IMR-90 (cell line): ENCODE measurements around the gene SEC61A1. TPM values are rescaled to one million over a fixed set of nuclear protein-coding genes. Genes with fewer than 3 reads are reported as not detected.

Experiments
- ATAC-seq: fragments of 200-7000 bp; cut with Tn5 transposase; 2 replicates; pipeline ENCODE4 v1.9.1; 2020; ENCODE audit warnings: low read depth, mild to moderate bottlenecking, moderate library complexity
- BruUV-seq: library from RNA; stranded (reverse); fragments of 400-500 nt; replicated peaks from 2 replicates; lab custom pipeline; 2021; lab: Mats Ljungman, UMichigan
- CTCF ChIA-PET: fragments of 300-600 bp; formaldehyde crosslinking; extraction: SDS; loops from one replicate; lab custom pipeline; 2021; ENCODE audit warnings: antibody characterized with exemption; lab: Yijun Ruan, JAX
- POLR2A ChIA-PET: fragments of 300-600 bp; sonication (Branson Sonifier 250); formaldehyde crosslinking; loops from one replicate; lab custom pipeline; 2022; ENCODE audit warnings: antibody characterized with exemption; ENCODE audit not compliant: unreplicated experiment; lab: Charles Lee
- DNase-seq: peaks from one replicate; pipeline ENCODE4 v3.0.0; 2013
- H2AFZ ChIP-seq: replicated peaks from 2 replicates; pipeline ENCODE3; 2013; ENCODE audit warnings: low read length, mild to moderate bottlenecking; ENCODE audit not compliant: poor library complexity
- H2AK5ac ChIP-seq: 2 replicates; pipeline ENCODE4 v1.6.1; 2013; ENCODE audit warnings: low read depth, low read length, inconsistent platforms
- H2AK9ac ChIP-seq: replicated peaks from 2 replicates; pipeline ENCODE3; 2013; ENCODE audit warnings: mild to moderate bottlenecking, low read depth, low read length, moderate library complexity; ENCODE audit not compliant: poor library complexity
- H2BK120ac ChIP-seq: 2 replicates; pipeline ENCODE4 v1.6.1; 2013; ENCODE audit warnings: low read depth, low read length, inconsistent platforms
- H2BK15ac ChIP-seq: 3 replicates; pipeline ENCODE4 v1.6.1; 2013; ENCODE audit warnings: low read depth, low read length, inconsistent platforms
- H2BK20ac ChIP-seq: 2 replicates; pipeline ENCODE4 v1.6.1; 2013; ENCODE audit warnings: low read depth, mild to moderate bottlenecking, inconsistent platforms, low read length, moderate library complexity
- H2BK5ac ChIP-seq: 2 replicates; pipeline ENCODE4 v1.6.1; 2013; ENCODE audit warnings: mild to moderate bottlenecking, low read depth, low read length, inconsistent platforms; ENCODE audit not compliant: poor library complexity, severe bottlenecking
- H3K14ac ChIP-seq: replicated peaks from 2 replicates; pipeline ENCODE4 v1.6.1; 2013; ENCODE audit warnings: low read depth, low read length, inconsistent platforms
- H3K18ac ChIP-seq: 2 replicates; pipeline ENCODE4 v1.6.1; 2013; ENCODE audit warnings: low read depth, low read length, control low read depth
- H3K23ac ChIP-seq: 2 replicates; pipeline ENCODE4 v1.6.1; 2013; ENCODE audit warnings: low read depth, low read length, inconsistent platforms
- H3K27ac ChIP-seq: 2 replicates; pipeline ENCODE4 v1.5.1; 2013; ENCODE audit warnings: mild to moderate bottlenecking, control low read depth, low read length; ENCODE audit not compliant: insufficient read depth
- H3K27me3 ChIP-seq: 2 replicates; pipeline ENCODE4 v1.6.1; 2013; ENCODE audit warnings: low read length; ENCODE audit not compliant: control insufficient read depth, insufficient read depth
- H3K36me3 ChIP-seq: 2 replicates; pipeline ENCODE4 v1.6.1; 2013; ENCODE audit warnings: low read length, mixed read lengths; ENCODE audit not compliant: control insufficient read depth, insufficient read depth
- H3K4ac ChIP-seq: 2 replicates; pipeline ENCODE4 v1.6.1; 2013; ENCODE audit warnings: low read depth, low read length, inconsistent platforms
- H3K4me1 ChIP-seq: 2 replicates; pipeline ENCODE4 v1.6.1; 2013; ENCODE audit warnings: low read length, mixed read lengths; ENCODE audit not compliant: control insufficient read depth, insufficient read depth
- H3K4me2 ChIP-seq: 2 replicates; pipeline ENCODE4 v1.6.1; 2013; ENCODE audit warnings: low read depth, mild to moderate bottlenecking, control low read depth, low read length, moderate library complexity
- H3K4me3 ChIP-seq: 2 replicates; pipeline ENCODE4 v1.5.1; 2013; ENCODE audit warnings: low read depth, mild to moderate bottlenecking, control low read depth, low read length, moderate library complexity; ENCODE audit not compliant: insufficient read depth
- H3K56ac ChIP-seq: 2 replicates; pipeline ENCODE4 v1.6.1; 2013; ENCODE audit warnings: low read length, inconsistent platforms; ENCODE audit not compliant: insufficient read depth; ENCODE audit errors: extremely low read depth
- H3K79me1 ChIP-seq, 2 experiments: 2 replicates each; pipeline ENCODE4 v1.6.1; 2013; ENCODE audit warnings: low read length in 2 of 2, inconsistent platforms in 1 of 2, low read depth in 1 of 2
- H3K9ac ChIP-seq: 2 replicates; pipeline ENCODE4 v1.6.1; 2013; ENCODE audit warnings: low read depth, low read length, control low read depth
- H3K9me1 ChIP-seq: 2 replicates; pipeline ENCODE4 v1.6.1; 2013; ENCODE audit warnings: low read length, inconsistent platforms; ENCODE audit not compliant: insufficient read depth
- H3K9me3 ChIP-seq: 2 replicates; pipeline ENCODE4 v1.6.1; 2013; ENCODE audit warnings: low read length; ENCODE audit not compliant: control insufficient read depth, insufficient read depth
- H4K20me1 ChIP-seq: 2 replicates; pipeline ENCODE4 v1.6.1; 2013; ENCODE audit warnings: low read length, inconsistent platforms; ENCODE audit not compliant: insufficient read depth
- H4K5ac ChIP-seq: 2 replicates; pipeline ENCODE4 v1.6.1; 2013; ENCODE audit warnings: mild to moderate bottlenecking, low read depth, low read length, control low read depth
- H4K8ac ChIP-seq, 2 experiments: 2 replicates each; pipeline ENCODE4 v1.6.1; 2013; ENCODE audit warnings: low read depth in 2 of 2, low read length in 2 of 2, control low read depth in 1 of 2, inconsistent platforms in 1 of 2
- H4K91ac ChIP-seq: 2 replicates; pipeline ENCODE4 v1.6.1; 2013; ENCODE audit warnings: low read depth, low read length, inconsistent platforms; ENCODE audit not compliant: insufficient read depth
- CEBPB ChIP-seq: IDR thresholded peaks from 2 replicates; pipeline ENCODE4 v1.6.1; 2012; ENCODE audit warnings: low read depth, low read length, improper control_type of control experiment
- POLR2A ChIP-seq: IDR thresholded peaks from 2 replicates; pipeline ENCODE4 v1.6.1; 2012; ENCODE audit warnings: mild to moderate bottlenecking, low read depth, low read length
- WGBS, 2 experiments: methylation state at CpG; one replicate each; pipeline versions ENCODE4 v1.1.5 to v1.1.7; 2013; ENCODE audit warnings: missing lambda C conversion rate in 2 of 2; ENCODE audit not compliant: insufficient read length in 1 of 2; ENCODE audit errors: extremely low coverage in 2 of 2; 5-methylcytosine and 5-hydroxymethylcytosine counted together
- dilution Hi-C: fragments of 300-500 bp; cut with HindIII; formaldehyde crosslinking; loops from one replicate; pipeline ENCODE4 v1.14.3; 2018; ENCODE audit warnings: low sequenced_read_pairs; ENCODE audit not compliant: unreplicated experiment
- in situ Hi-C: fragments of 300-500 bp; cut with MboI; formaldehyde crosslinking; loops from 3 replicates; pipeline ENCODE4 v1.14.3; 2019; ENCODE audit warnings: low sequenced_read_pairs, inconsistent platforms, mixed read lengths
- intact Hi-C: fragments of 100-400 bp; cut with micrococcal nuclease; formaldehyde crosslinking; loops from 2 replicates; pipeline ENCODE4 v1.10.0; 2022
- polyA plus RNA-seq, 3 experiments: library from polyadenylated mRNA; depleted of rRNA; stranded (reverse); fragments of >200 nt; gene quantifications; 2 replicates each; pipeline ENCODE4 v1.2.3, GENCODE V29; 2012; ENCODE audit warnings: low replicate concordance in 1 of 3
- total RNA-seq: library from RNA; depleted of rRNA; stranded (reverse); fragments of >200 nt; gene quantifications from 2 replicates; pipeline ENCODE4 v1.2.3, GENCODE V29; 2012

SEC61A1 gene
- total and polyA plus RNA-seq, 2 of the 4 experiments (the other 2 are of a cell fraction) = 377 to 478 TPM

GRCh38 chr3:128009952-128010846, 42.0 kb upstream of the SEC61A1 start:
- peaks cover 21% of the 10 kb centered on the region for H3K27me3 ChIP-seq
- no peak overlapping the region for H2BK20ac ChIP-seq
- H3K27ac ChIP-seq = no peak overlapping the region
- intact Hi-C loops = no loop called here
- H4K8ac ChIP-seq = no peak overlapping the region
- ChIA-PET POLR2A (no interaction called here), CTCF (no interaction called here)
- no peak overlapping the region for H3K23ac ChIP-seq
- peaks cover 2% of the 10 kb centered on the region; the same call in 1 of the 2 replicates for H3K4me1 ChIP-seq
- H3K9ac ChIP-seq = no peak overlapping the region
- no TSS peak for BruUV-seq
- no peak overlapping the region for H2AFZ ChIP-seq
- no peak overlapping the region for H2BK15ac ChIP-seq
- no peaks in the 10 kb centered on the region for H4K20me1 ChIP-seq
- H3K9me3 ChIP-seq = no peaks in the 10 kb centered on the region
- H3K4me2 ChIP-seq = no peak overlapping the region
- H3K79me1 ChIP-seq = no peaks in the 10 kb centered on the region
- peak; percentile 86 for TF ChIP-seq CEBPB
- no peak for TF ChIP-seq POLR2A
- no peak overlapping the region for H3K4me3 ChIP-seq
- H4K5ac ChIP-seq = no peak overlapping the region
- no CpG with 5 or more reads among the region's 12 CpGs for WGBS, 2 experiments
- no peak overlapping the region for H3K56ac ChIP-seq
- no peak overlapping the region for H3K18ac ChIP-seq
- no peak overlapping the region for H2BK120ac ChIP-seq
- no peak overlapping the region; the same call in 1 of the 2 replicates for H3K4ac ChIP-seq
- no peak overlapping the region for H4K91ac ChIP-seq
- in situ Hi-C loops = no loop called here
- ATAC-seq = no peak
- DNase-seq = peak; percentile 50
- peaks cover 3% of the 10 kb centered on the region; the same call in 1 of the 2 replicates for H3K9me1 ChIP-seq
- dilution Hi-C loops = no loop called here
- H3K14ac ChIP-seq = no peak overlapping the region
- H3K36me3 ChIP-seq = no peaks in the 10 kb centered on the region
- H2BK5ac ChIP-seq = no peak overlapping the region
- no peak overlapping the region for H2AK9ac ChIP-seq
- H2AK5ac ChIP-seq = no peak overlapping the region
